ENCODE results near the gene KLHL13.

DNA sequence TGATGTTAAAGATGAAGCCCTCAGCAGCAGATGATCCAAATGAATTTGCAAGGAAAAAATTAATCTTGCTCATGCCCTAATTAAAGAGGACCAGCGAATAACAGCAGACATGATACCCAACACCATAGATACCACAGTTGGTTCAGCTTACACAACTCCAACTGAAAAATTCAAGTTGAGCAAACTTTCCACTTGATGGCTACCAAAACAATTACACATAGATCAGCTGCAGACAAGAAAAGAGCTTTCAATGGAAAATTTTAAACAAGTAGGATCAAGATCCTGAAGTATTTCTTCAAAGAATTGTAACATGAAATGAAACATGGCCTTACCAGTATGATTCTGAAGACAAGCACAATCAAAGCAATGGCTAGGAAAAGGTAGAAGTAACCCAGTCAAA is 90.0 kb downstream of the KLHL13 start:
- TF ChIP-seq, protein P1, sequence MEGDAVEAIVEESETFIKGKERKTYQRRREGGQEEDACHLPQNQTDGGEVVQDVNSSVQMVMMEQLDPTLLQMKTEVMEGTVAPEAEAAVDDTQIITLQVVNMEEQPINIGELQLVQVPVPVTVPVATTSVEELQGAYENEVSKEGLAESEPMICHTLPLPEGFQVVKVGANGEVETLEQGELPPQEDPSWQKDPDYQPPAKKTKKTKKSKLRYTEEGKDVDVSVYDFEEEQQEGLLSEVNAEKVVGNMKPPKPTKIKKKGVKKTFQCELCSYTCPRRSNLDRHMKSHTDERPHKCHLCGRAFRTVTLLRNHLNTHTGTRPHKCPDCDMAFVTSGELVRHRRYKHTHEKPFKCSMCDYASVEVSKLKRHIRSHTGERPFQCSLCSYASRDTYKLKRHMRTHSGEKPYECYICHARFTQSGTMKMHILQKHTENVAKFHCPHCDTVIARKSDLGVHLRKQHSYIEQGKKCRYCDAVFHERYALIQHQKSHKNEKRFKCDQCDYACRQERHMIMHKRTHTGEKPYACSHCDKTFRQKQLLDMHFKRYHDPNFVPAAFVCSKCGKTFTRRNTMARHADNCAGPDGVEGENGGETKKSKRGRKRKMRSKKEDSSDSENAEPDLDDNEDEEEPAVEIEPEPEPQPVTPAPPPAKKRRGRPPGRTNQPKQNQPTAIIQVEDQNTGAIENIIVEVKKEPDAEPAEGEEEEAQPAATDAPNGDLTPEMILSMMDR (conservative IDR thresholded peaks at IDR 0.05): no peak
- TF ChIP-seq EZH2 (IDR thresholded peaks at IDR 0.05; ENCODE audit: low read depth): no peak
